KMS-11 (cell line): ENCODE data around the gene FGFR4.

Experiments
- H2AFZ ChIP-seq: fragments of 200-600 bp; sonication (generic); 2 replicates; pipeline ENCODE4 v1.6.1; 2016; ENCODE audit warnings: antibody characterized with exemption, mixed run types, low read depth
- H3K27ac ChIP-seq: fragments of 200-600 bp; sonication (generic); 2 replicates; pipeline ENCODE4 v1.6.1; 2016; ENCODE audit warnings: mild to moderate bottlenecking, mixed run types
- H3K27me3 ChIP-seq: fragments of 200-600 bp; sonication (generic); 2 replicates; pipeline ENCODE4 v1.6.1; 2017; ENCODE audit warnings: mild to moderate bottlenecking, low read depth, mixed run types, moderate library complexity; ENCODE audit not compliant: insufficient read depth
- H3K36me3 ChIP-seq: fragments of 200-600 bp; sonication (generic); 2 replicates; pipeline ENCODE4 v1.6.1; 2017; ENCODE audit warnings: mild to moderate bottlenecking, mixed run types; ENCODE audit not compliant: insufficient read depth
- H3K4me1 ChIP-seq: fragments of 200-600 bp; sonication (generic); 2 replicates; pipeline ENCODE4 v1.6.1; 2016; ENCODE audit warnings: mild to moderate bottlenecking, low read depth, mixed run types; ENCODE audit not compliant: poor library complexity, severe bottlenecking
- H3K4me2 ChIP-seq: fragments of 200-600 bp; sonication (generic); 2 replicates; pipeline ENCODE4 v1.7.0; 2016; ENCODE audit warnings: mild to moderate bottlenecking, mixed run types
- H3K4me3 ChIP-seq: fragments of 200-600 bp; sonication (generic); IDR thresholded peaks from 2 replicates; pipeline ENCODE4 v1.6.1; 2017; ENCODE audit warnings: low read depth, low read length, mixed read lengths; ENCODE audit not compliant: insufficient read depth
- H3K79me2 ChIP-seq: fragments of 200-600 bp; sonication (generic); 2 replicates; pipeline ENCODE4 v1.6.1; 2016; ENCODE audit warnings: low read depth, mixed run types; ENCODE audit not compliant: insufficient read depth
- H3K9ac ChIP-seq: fragments of 200-600 bp; sonication (generic); 2 replicates; pipeline ENCODE4 v1.6.1; 2016; ENCODE audit warnings: mild to moderate bottlenecking, mixed run types
- H4K20me1 ChIP-seq: fragments of 200-600 bp; sonication (generic); 2 replicates; pipeline ENCODE4 v1.6.1; 2016; ENCODE audit warnings: mild to moderate bottlenecking, mixed run types; ENCODE audit not compliant: insufficient read depth
- TF ChIP-seq, protein P1 (sequence below): fragments of 200-600 bp; sonication (generic); conservative IDR thresholded peaks from 2 replicates; pipeline ENCODE4 v1.6.1; 2017; ENCODE audit warnings: low read depth, mild to moderate bottlenecking, antibody characterized with exemption, low read length, moderate library complexity, mixed read lengths

Gene FGFR4

GRCh38 chr5:177097016-177097985 lies 10.6 kb downstream of the FGFR4 start:
- no peak overlapping the region for H2AFZ ChIP-seq
- no peaks in the 10 kb centered on the region for H4K20me1 ChIP-seq
- H3K27ac ChIP-seq = no peak overlapping the region
- no peaks in the 10 kb centered on the region for H3K4me1 ChIP-seq
- H3K36me3 ChIP-seq = no peaks in the 10 kb centered on the region
- H3K27me3 ChIP-seq = no peaks in the 10 kb centered on the region
- H3K4me3 ChIP-seq = no peak overlapping the region
- no peaks in the 10 kb centered on the region for H3K79me2 ChIP-seq
- TF ChIP-seq, protein P1, sequence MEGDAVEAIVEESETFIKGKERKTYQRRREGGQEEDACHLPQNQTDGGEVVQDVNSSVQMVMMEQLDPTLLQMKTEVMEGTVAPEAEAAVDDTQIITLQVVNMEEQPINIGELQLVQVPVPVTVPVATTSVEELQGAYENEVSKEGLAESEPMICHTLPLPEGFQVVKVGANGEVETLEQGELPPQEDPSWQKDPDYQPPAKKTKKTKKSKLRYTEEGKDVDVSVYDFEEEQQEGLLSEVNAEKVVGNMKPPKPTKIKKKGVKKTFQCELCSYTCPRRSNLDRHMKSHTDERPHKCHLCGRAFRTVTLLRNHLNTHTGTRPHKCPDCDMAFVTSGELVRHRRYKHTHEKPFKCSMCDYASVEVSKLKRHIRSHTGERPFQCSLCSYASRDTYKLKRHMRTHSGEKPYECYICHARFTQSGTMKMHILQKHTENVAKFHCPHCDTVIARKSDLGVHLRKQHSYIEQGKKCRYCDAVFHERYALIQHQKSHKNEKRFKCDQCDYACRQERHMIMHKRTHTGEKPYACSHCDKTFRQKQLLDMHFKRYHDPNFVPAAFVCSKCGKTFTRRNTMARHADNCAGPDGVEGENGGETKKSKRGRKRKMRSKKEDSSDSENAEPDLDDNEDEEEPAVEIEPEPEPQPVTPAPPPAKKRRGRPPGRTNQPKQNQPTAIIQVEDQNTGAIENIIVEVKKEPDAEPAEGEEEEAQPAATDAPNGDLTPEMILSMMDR = no peak
- H3K4me2 ChIP-seq = no peak overlapping the region
- no peak overlapping the region for H3K9ac ChIP-seq

- Histone ChIP-seq H3K4me1 (no peaks in the 10 kb centered on the region), H2AFZ (no peak overlapping the region), H3K27me3 (no peaks in the 10 kb centered on the region), H3K36me3 (no peaks in the 10 kb centered on the region), H3K4me2 (no peak overlapping the region), H3K4me3 (no peak overlapping the region), H3K27ac (no peak overlapping the region), H3K9ac (no peak overlapping the region), H3K79me2 (no peaks in the 10 kb centered on the region), H4K20me1 (no peaks in the 10 kb centered on the region)
- TF ChIP-seq, protein P1 = no peak
Observed at GRCh38 chr5:177098120-177098469, 11.4 kb downstream of the FGFR4 start.

GRCh38 chr5:177098470-177099141 lies 11.9 kb downstream of the FGFR4 start:
- TF ChIP-seq, protein P1 = no peak
- H3K4me3 ChIP-seq = no peak overlapping the region
- H3K36me3 ChIP-seq = no peaks in the 10 kb centered on the region
- no peak overlapping the region for H3K27ac ChIP-seq
- no peaks in the 10 kb centered on the region for H4K20me1 ChIP-seq
- no peak overlapping the region for H2AFZ ChIP-seq
- H3K9ac ChIP-seq = no peak overlapping the region
- H3K4me1 ChIP-seq = no peaks in the 10 kb centered on the region
- no peak overlapping the region for H3K4me2 ChIP-seq
- H3K27me3 ChIP-seq = no peaks in the 10 kb centered on the region
- no peaks in the 10 kb centered on the region for H3K79me2 ChIP-seq

DNA sequence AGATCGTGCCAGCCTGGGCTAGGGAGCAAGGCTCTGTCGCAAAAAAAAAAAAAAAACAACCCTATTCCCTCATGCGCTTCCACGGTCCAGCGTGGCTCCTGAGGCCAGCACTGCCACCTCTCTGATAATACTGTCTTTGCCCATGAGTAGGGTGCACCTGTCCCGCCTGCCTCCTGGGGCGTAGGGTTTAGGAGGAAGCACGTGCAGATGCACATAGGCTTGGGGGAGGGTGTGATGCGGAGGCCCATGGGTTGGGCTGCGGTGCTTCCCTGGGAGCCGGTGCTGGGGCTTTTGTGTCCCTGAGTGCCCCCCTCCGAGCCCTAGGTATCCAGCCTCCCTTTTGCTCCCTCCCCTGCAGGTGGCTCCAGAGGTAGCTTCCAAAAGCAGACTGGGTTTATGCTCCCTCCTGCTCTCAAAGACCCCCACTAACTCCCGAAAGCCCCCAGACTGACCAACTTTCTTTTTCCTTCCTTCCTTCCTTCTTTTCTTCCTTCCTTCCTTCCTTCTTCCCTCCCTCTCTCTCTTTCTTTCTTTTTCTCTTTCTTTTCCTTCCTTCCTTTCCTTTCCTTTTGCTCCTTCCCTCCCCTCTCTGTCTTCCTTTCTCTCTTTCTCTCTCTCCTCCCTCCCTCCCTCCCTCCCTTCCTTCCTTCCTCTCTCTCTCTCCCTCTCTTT lies 12.8 kb downstream of the FGFR4 start:
- H3K36me3 ChIP-seq = no peaks in the 10 kb centered on the region
- no peaks in the 10 kb centered on the region for H3K4me1 ChIP-seq
- H3K79me2 ChIP-seq = no peaks in the 10 kb centered on the region
- H3K27ac ChIP-seq = no peak overlapping the region
- H3K4me3 ChIP-seq = no peak overlapping the region
- TF ChIP-seq, protein P1 = no peak
- H2AFZ ChIP-seq = no peak overlapping the region
- no peaks in the 10 kb centered on the region for H4K20me1 ChIP-seq
- H3K4me2 ChIP-seq = no peak overlapping the region
- H3K27me3 ChIP-seq = no peaks in the 10 kb centered on the region
- no peak overlapping the region for H3K9ac ChIP-seq
